H9 (cell line): ENCODE measurements around the gene KCNG2. TPM values are rescaled to one million over a fixed set of nuclear protein-coding genes. Genes with fewer than 3 reads are reported as not detected.

Experiments
- DNase-seq: peaks from one replicate; pipeline ENCODE4 v3.0.0-alpha.2; 2017
- H2AFZ ChIP-seq: one replicate; pipeline ENCODE4 v1.6.1; 2013; ENCODE audit warnings: mild to moderate bottlenecking, low read length, control low read depth, moderate library complexity
- H2AK5ac ChIP-seq: 2 replicates; pipeline ENCODE4 v1.6.1; 2013; ENCODE audit warnings: low read length, control low read depth, mixed read lengths; ENCODE audit not compliant: insufficient read length
- H2BK120ac ChIP-seq: one replicate; pipeline ENCODE4 v1.6.1; 2013; ENCODE audit warnings: low read depth, mild to moderate bottlenecking, low read length, control low read depth, inconsistent platforms; ENCODE audit not compliant: poor library complexity, severe bottlenecking
- H2BK12ac ChIP-seq: 2 replicates; pipeline ENCODE4 v1.6.1; 2013; ENCODE audit warnings: low read length, control low read depth, mixed read lengths, low read depth; ENCODE audit not compliant: insufficient read length
- H2BK15ac ChIP-seq: 2 replicates; pipeline ENCODE4 v1.6.1; 2013; ENCODE audit warnings: low read depth, low read length, control low read depth
- H2BK20ac ChIP-seq: one replicate; pipeline ENCODE4 v1.6.1; 2013; ENCODE audit warnings: low read depth, mild to moderate bottlenecking, low read length, control low read depth, inconsistent platforms; ENCODE audit not compliant: poor library complexity, severe bottlenecking
- H2BK5ac ChIP-seq: 2 replicates; pipeline ENCODE4 v1.6.1; 2013; ENCODE audit warnings: low read length, control low read depth, mixed read lengths; ENCODE audit not compliant: insufficient read length
- H3K14ac ChIP-seq: 2 replicates; pipeline ENCODE4 v1.6.1; 2013; ENCODE audit warnings: low read length, control low read depth; ENCODE audit not compliant: insufficient read depth
- H3K18ac ChIP-seq: 2 replicates; pipeline ENCODE4 v1.6.1; 2013; ENCODE audit warnings: low read depth, mild to moderate bottlenecking, mixed read lengths, low read length, control low read depth; ENCODE audit not compliant: insufficient read length
- H3K23ac ChIP-seq: 2 replicates; pipeline ENCODE4 v1.6.1; 2013; ENCODE audit warnings: low read length, control low read depth, mixed read lengths, low read depth; ENCODE audit not compliant: insufficient read length
- H3K23me2 ChIP-seq: 2 replicates; pipeline ENCODE4 v1.6.1; 2013; ENCODE audit warnings: low read depth, mild to moderate bottlenecking, mixed read lengths, low read length, control low read depth; ENCODE audit not compliant: insufficient read length, poor library complexity, severe bottlenecking
- H3K27ac ChIP-seq: 2 replicates; pipeline ENCODE4 v1.5.1; 2013; ENCODE audit warnings: low read length, control low read depth, mixed read lengths, low read depth; ENCODE audit not compliant: insufficient read length
- H3K27me3 ChIP-seq: 2 replicates; pipeline ENCODE4 v1.6.1; 2013; ENCODE audit warnings: low read length, control low read depth, inconsistent platforms; ENCODE audit not compliant: insufficient read depth
- H3K4ac ChIP-seq: 2 replicates; pipeline ENCODE4 v1.6.1; 2013; ENCODE audit warnings: low read depth, mild to moderate bottlenecking, control low read depth, inconsistent platforms, low read length, moderate library complexity
- H3K4me1 ChIP-seq: 2 replicates; pipeline ENCODE4 v1.6.1; 2013; ENCODE audit warnings: low read length, control low read depth, inconsistent platforms; ENCODE audit not compliant: insufficient read depth
- H3K4me2 ChIP-seq: 2 replicates; pipeline ENCODE4 v1.6.1; 2013; ENCODE audit warnings: low read length, control low read depth, mixed read lengths; ENCODE audit not compliant: insufficient read length, insufficient read depth
- H3K56ac ChIP-seq: 2 replicates; pipeline ENCODE4 v1.6.1; 2013; ENCODE audit warnings: low read depth, mild to moderate bottlenecking, mixed read lengths, low read length, control low read depth; ENCODE audit not compliant: insufficient read length
- H3K79me1 ChIP-seq: 2 replicates; pipeline ENCODE4 v1.6.1; 2013; ENCODE audit warnings: low read depth, mild to moderate bottlenecking, moderate library complexity, low read length, control low read depth, inconsistent platforms; ENCODE audit not compliant: insufficient read depth, poor library complexity, severe bottlenecking
- H3K79me2 ChIP-seq: 2 replicates; pipeline ENCODE4 v1.6.1; 2013; ENCODE audit warnings: low read length, control low read depth, inconsistent platforms; ENCODE audit not compliant: insufficient read depth
- H3K9ac ChIP-seq: 2 replicates; pipeline ENCODE4 v1.6.1; 2013; ENCODE audit warnings: low read length, control low read depth, mixed read lengths; ENCODE audit not compliant: insufficient read length; ENCODE audit errors: extremely low read depth
- H3K9me3 ChIP-seq: one replicate; pipeline ENCODE4 v1.6.1; 2013; ENCODE audit warnings: low read depth, low read length, inconsistent platforms; ENCODE audit not compliant: control insufficient read depth
- H3T11ph ChIP-seq: one replicate; pipeline ENCODE4 v1.6.1; 2013; ENCODE audit warnings: mild to moderate bottlenecking, low read length, control low read depth, inconsistent platforms
- H4K20me1 ChIP-seq: one replicate; pipeline ENCODE4 v1.6.1; 2013; ENCODE audit not compliant: control insufficient read depth, insufficient read length, insufficient read depth
- H4K5ac ChIP-seq: 2 replicates; pipeline ENCODE4 v1.6.1; 2013; ENCODE audit warnings: low read depth, mild to moderate bottlenecking, mixed read lengths, low read length, control low read depth; ENCODE audit not compliant: insufficient read length
- H4K8ac ChIP-seq: replicated peaks from 2 replicates; pipeline ENCODE4 v1.6.1; 2013; ENCODE audit warnings: low read length, control low read depth, mixed read lengths, low read depth; ENCODE audit not compliant: insufficient read length
- H4K91ac ChIP-seq: 2 replicates; pipeline ENCODE4 v1.6.1; 2013; ENCODE audit warnings: low read depth, mild to moderate bottlenecking, moderate library complexity, mixed read lengths, low read length, control low read depth; ENCODE audit not compliant: insufficient read length
- H3K27ac Mint-ChIP-seq, 3 experiments: 2 replicates in 2 of 3; 3 replicates in 1 of 3; pipeline ENCODE4 v1.8.0; 2020 to 2021; ENCODE audit warnings: mixed read lengths in 3 of 3, mild to moderate bottlenecking in 1 of 3, moderate library complexity in 1 of 3
- H3K27me3 Mint-ChIP-seq: 2 replicates; pipeline ENCODE4 v1.8.0; 2021; ENCODE audit warnings: low read depth, mild to moderate bottlenecking, moderate library complexity, mixed read lengths
- H3K36me3 Mint-ChIP-seq, 3 experiments: 2 replicates in 2 of 3; 3 replicates in 1 of 3; pipeline ENCODE4 v1.8.0; 2020 to 2021; ENCODE audit warnings: low read depth in 3 of 3, mixed read lengths in 3 of 3; ENCODE audit not compliant: insufficient read depth in 1 of 3
- H3K4me1 Mint-ChIP-seq, 2 experiments: 2 replicates each; pipeline ENCODE4 v1.8.0; 2020; ENCODE audit warnings: mixed read lengths in 2 of 2
- H3K4me3 Mint-ChIP-seq, 2 experiments: 2 replicates in 1 of 2; 3 replicates in 1 of 2; pipeline ENCODE4 v1.8.0; 2020 to 2021; ENCODE audit warnings: mild to moderate bottlenecking in 2 of 2, mixed read lengths in 2 of 2, moderate library complexity in 1 of 2
- H3K9me3 Mint-ChIP-seq, 2 experiments: 2 replicates in 1 of 2; 3 replicates in 1 of 2; pipeline ENCODE4 v1.8.0; 2020; ENCODE audit warnings: mild to moderate bottlenecking in 2 of 2, mixed read lengths in 2 of 2, moderate library complexity in 1 of 2
- CTCF ChIP-seq: fragments of 200-600 bp; sonication (generic); conservative IDR thresholded peaks from 3 replicates; pipeline ENCODE4 v1.8.0; 2021; ENCODE audit warnings: antibody characterized with exemption, mild to moderate bottlenecking
- WGBS: extraction: QIAGEN DNeasy Blood & Tissue Kit; methylation state at CpG from one replicate; pipeline ENCODE4 v1.1.7; 2013; ENCODE audit warnings: missing lambda C conversion rate, low lambda C conversion rate, mixed read lengths; ENCODE audit not compliant: insufficient read length; ENCODE audit errors: extremely low coverage; 5-methylcytosine and 5-hydroxymethylcytosine counted together
- total RNA-seq: library from RNA; stranded (reverse); gene quantifications from 2 replicates; pipeline ENCODE4 v1.2.1, GENCODE V29; 2021

KCNG2 gene
- total RNA-seq, 1 experiment from 2014 or later, result 0.15 TPM

GRCh38 chr18:79917853-79918614 lies 120.3 kb downstream of the KCNG2 start:
- Histone ChIP-seq H4K91ac (no peak overlapping the region), H3K4me1 (no peaks in the 10 kb centered on the region), H3K23me2 (no peaks in the 10 kb centered on the region), H4K20me1 (no peaks in the 10 kb centered on the region), H3K9ac (no peak overlapping the region), H3K4ac (no peak overlapping the region), H3K18ac (no peak overlapping the region), H2BK12ac (no peak overlapping the region), H3K9me3 (no peaks in the 10 kb centered on the region), H2AFZ (no peak overlapping the region), H3K23ac (no peak overlapping the region), H4K5ac (no peak overlapping the region), H3K27ac (no peak overlapping the region), H2BK15ac (no peak overlapping the region), H3K56ac (no peak overlapping the region), H3K79me1 (no peaks in the 10 kb centered on the region), H2BK5ac (no peak overlapping the region), H2BK120ac (no peak overlapping the region), H2BK20ac (no peak overlapping the region), H4K8ac (no peak overlapping the region), H3K27me3 (no peaks in the 10 kb centered on the region), H3K79me2 (no peaks in the 10 kb centered on the region), H2AK5ac (no peak overlapping the region), H3K4me2 (no peak overlapping the region), H3K14ac (no peak overlapping the region; the same call in 1 of the 2 replicates), H3T11ph (no peak overlapping the region)
- no peak overlapping the region for H3K27ac Mint-ChIP-seq
- H3K36me3 Mint-ChIP-seq, result peaks cover 2 to 16% (median 8%) of the 10 kb centered on the region in 3 experiments; a peak in 5 of 7 replicates
- peaks cover 2% of the 10 kb centered on the region; the same call in 1 of the 2 replicates for H3K27me3 Mint-ChIP-seq
- H3K4me3 Mint-ChIP-seq, result no peak overlapping the region; a peak in 1 of 5 replicates
- no peak for DNase-seq
- H3K9me3 Mint-ChIP-seq, result peaks cover 7 to 10% of the 10 kb centered on the region in 2 experiments; a peak in 3 of 5 replicates
- peaks cover 4 to 9% of the 10 kb centered on the region in 2 experiments; a peak in 3 of 4 replicates for H3K4me1 Mint-ChIP-seq
- no CpG with 5 or more reads among the region's 25 CpGs for WGBS
- no peak for TF ChIP-seq CTCF
